ENCODE measurements around the gene ARHGEF19.

- TF ChIP-seq CTCF (tag by site-specific recombination; IDR thresholded peaks at IDR 0.05) = no peak
- no peak for TF ChIP-seq REST (tag by site-specific recombination; IDR thresholded peaks at IDR 0.05)
- TF ChIP-seq PBX3 (CRISPR knock-in tag; IDR thresholded peaks at IDR 0.05) = no peak
- TF ChIP-seq KLF10 (tag by site-specific recombination; IDR thresholded peaks at IDR 0.05) = no peak
- TF ChIP-seq ZNF623 (tag by site-specific recombination; IDR thresholded peaks at IDR 0.05) = no peak
These were observed 7.1 kb downstream of the ARHGEF19 start for GRCh38 chr1:16205334-16205671.

Measured in HEK293 (cell line).